Heart right ventricle (tissue), 16 donors: ENCODE measurements around the gene TIMP3. TPM values are rescaled to one million over a fixed set of nuclear protein-coding genes. Genes with fewer than 3 reads are reported as not detected.

Experiments
- ATAC-seq, 8 donors: fragments of 200-7000 bp; cut with Tn5 transposase; one replicate each; pipeline ENCODE4 v1.9.1; 2020; ENCODE audit warnings: mild to moderate bottlenecking in 8 of 8, moderate library complexity in 8 of 8, moderate number of reproducible peaks in 1 of 8
- DNase-seq, 2 donors: peaks; one replicate each; pipeline ENCODE4 v3.0.0-alpha.2; 2020
- H3K27ac ChIP-seq, 10 donors: fragments of 200-600 bp; sonication (generic) in 2 of 10; one replicate each; pipeline versions ENCODE4 v1.5.0 to v1.8.0; 2020 to 2022; ENCODE audit warnings: mild to moderate bottlenecking in 3 of 10
- H3K27me3 ChIP-seq, 7 donors: fragments of 200-600 bp; one replicate each; pipeline ENCODE4 v1.8.0; 2021 to 2022; ENCODE audit warnings: mild to moderate bottlenecking in 2 of 7
- H3K36me3 ChIP-seq, 9 donors: fragments of 200-600 bp; sonication (generic) in 1 of 9; one replicate each; pipeline versions ENCODE4 v1.5.0 to v1.8.0; 2020 to 2022; ENCODE audit warnings: mild to moderate bottlenecking in 2 of 9
- H3K4me1 ChIP-seq, 9 donors: fragments of 200-600 bp; sonication (generic) in 1 of 9; one replicate each; pipeline versions ENCODE4 v1.5.0 to v1.8.0; 2020 to 2022; ENCODE audit warnings: mild to moderate bottlenecking in 4 of 9
- H3K4me3 ChIP-seq, 10 donors: fragments of 200-600 bp; sonication (generic) in 2 of 10; one replicate each; pipeline versions ENCODE4 v1.5.0 to v1.8.0; 2020 to 2022; ENCODE audit warnings: mild to moderate bottlenecking in 7 of 10, moderate library complexity in 2 of 10
- H3K9me3 ChIP-seq, 11 donors: fragments of 200-600 bp in 10 of 11; sonication (generic) in 2 of 11; one replicate each; pipeline versions ENCODE4 v1.5.0 to v1.8.0; 2013 to 2022; ENCODE audit warnings: mild to moderate bottlenecking in 2 of 11, control low read depth in 1 of 11, moderate library complexity in 1 of 11
- CTCF ChIP-seq, 9 donors: fragments of 200-600 bp; sonication (generic) in 2 of 9; IDR thresholded peaks; one replicate each; pipeline versions ENCODE4 v1.5.0 to v1.8.0; 2021 to 2022; ENCODE audit warnings: antibody characterized with exemption in 9 of 9, mild to moderate bottlenecking in 5 of 9, moderate library complexity in 1 of 9
- WGBS, 2 donors: extraction: QIAGEN DNeasy Blood & Tissue Kit; methylation state at CpG; one replicate each; pipeline ENCODE4 v1.1.7; 2013; ENCODE audit warnings: inconsistent platforms in 1 of 2; 5-methylcytosine and 5-hydroxymethylcytosine counted together
- intact Hi-C, 10 donors: fragments of 100-400 bp; cut with DNase I; formaldehyde crosslinking; loops; one replicate each; pipeline versions ENCODE4 v1.11.1 to v1.14.2; 2022
- polyA plus RNA-seq, 2 donors: library from polyadenylated mRNA; stranded (reverse); fragments of 200-250 nt; gene quantifications; one replicate each; pipeline ENCODE4 v1.2.3, GENCODE V29; 2013
- total RNA-seq, 10 donors: library from RNA; stranded (reverse); fragmentation: NEBNext Ultra II Directional in 3 of 10; extraction: Animal tissue kit (Norgen Biotek cat#: 25700) in 3 of 10; gene quantifications; one replicate each; pipeline versions ENCODE4 v1.2.1 to v1.2.4, GENCODE V29; 2021 to 2023
- donor health status: Arrhythmogenic right ventricular cardiomyopathy.
- donor health status: ischemic (EF 13 %, LVEDD 7.1; RV severe dilation, severe dysfunction).
- donor health status: healthy with polysubstance abuse.
- donor health status: DM: no; HTN: yes; CAD: no.
- donor health status: DM: no; HTN: no; CAD: no.
- donor health status: ischemic (EF 25% LVEDD 6.9; RV normal size, moderate dysfunction).
- donor health status: ischemic (EF 25% LVEDD 5.7; RV mildly dilated, moderate dysfunction).
- donor health status: healthy.
- donor health status: DM: yes; HTN: yes; CAD: no.
- donor health status: Ischemic cardiomyopathy.
- donor health status: ischemic (EF 35%, LVEDD 5.7; RV mildly dilated, moderate dysfunction).
- donor health status: nonischemic (EF 11% LVEDD 7.7; RV severe dilation, severe dysfunction).
- donor health status: DM: yes; HTN: yes; CAD: no.
- donor health status: PGD.
- donor health status: ischemic (EF 29% LVEDD 5.4; RV normal size, mild dysfunction).
- donor health status: nonischemic (EF 23%, LVEDD 6.1; RV moderate dilation, normal function).

The TIMP3 gene
- total and polyA plus RNA-seq, 12 donors = 91.9 to 380 (median 157) TPM

GRCh38 chr22:32874976-32875375 is 73.5 kb downstream of the TIMP3 start:
- ATAC-seq = no peak
- Histone ChIP-seq H3K27ac (no peak overlapping the region), H3K4me3 (no peak overlapping the region), H3K9me3 (no peaks in the 10 kb centered on the region), H3K4me1 (peaks cover 0 to 5% (median 0%) of the 10 kb centered on the region in 9 donors), H3K36me3 (no peaks in the 10 kb centered on the region), H3K27me3 (peaks cover 0 to 4% (median 0%) of the 10 kb centered on the region in 7 donors)
- no peak for DNase-seq
- intact Hi-C loops = no loop called here
- no peak for TF ChIP-seq CTCF (IDR thresholded peaks at IDR 0.05)
- 58 to 69% methylated on average over 10 of the region's 10 CpGs for WGBS, 2 donors

GRCh38 chr22:32876516-32876915 is 75.0 kb downstream of the TIMP3 start:
- peaks cover 4 to 20% (median 14%) of the 10 kb centered on the region in 9 donors for H3K4me1 ChIP-seq
- H3K36me3 ChIP-seq = no peaks in the 10 kb centered on the region
- H3K9me3 ChIP-seq = no peaks in the 10 kb centered on the region
- H3K27ac ChIP-seq = no peak overlapping the region
- H3K27me3 ChIP-seq = peaks cover 0 to 4% (median 0%) of the 10 kb centered on the region in 7 donors
- intact Hi-C loops = no loop called here
- H3K4me3 ChIP-seq = no peak overlapping the region
- no peak for ATAC-seq
- DNase-seq = no peak
- TF ChIP-seq CTCF (IDR thresholded peaks at IDR 0.05) = no peak
- WGBS, 2 donors = 98 to 99% methylated on average over 2 of the region's 2 CpGs

GRCh38 chr22:32877196-32877595 is 75.7 kb downstream of the TIMP3 start:
- intact Hi-C loops = no loop called here
- Histone ChIP-seq H3K27ac (no peak overlapping the region), H3K27me3 (peaks cover 0 to 4% (median 0%) of the 10 kb centered on the region in 7 donors), H3K4me3 (no peak overlapping the region), H3K9me3 (no peaks in the 10 kb centered on the region), H3K36me3 (no peaks in the 10 kb centered on the region), H3K4me1 (peaks cover 4 to 27% (median 14%) of the 10 kb centered on the region in 9 donors)
- no peak for ATAC-seq
- DNase-seq = no peak
- WGBS, 2 donors = 78 to 94% methylated on average over 3 of the region's 3 CpGs
- no peak for TF ChIP-seq CTCF (IDR thresholded peaks at IDR 0.05)

- DNase-seq (no peak), ATAC-seq (no peak)
- H3K4me1 ChIP-seq = peaks cover 4 to 29% (median 14%) of the 10 kb centered on the region in 9 donors
- intact Hi-C loops = no loop called here
- WGBS, 2 donors = 36 to 92% methylated on average over 1 of the region's 1 CpG
- no peak overlapping the region for H3K4me3 ChIP-seq
- no peak overlapping the region for H3K27ac ChIP-seq
- no peak for TF ChIP-seq CTCF (IDR thresholded peaks at IDR 0.05)
- peaks cover 0 to 4% (median 0%) of the 10 kb centered on the region in 7 donors for H3K27me3 ChIP-seq
- H3K9me3 ChIP-seq = no peaks in the 10 kb centered on the region
- H3K36me3 ChIP-seq = no peaks in the 10 kb centered on the region
Measured at GRCh38 chr22:32879550-32879949, 78.0 kb downstream of the TIMP3 start.
